ENCODE data around the gene ACOT7.

GRCh38 chr1:6409053-6409452, 15.5 kb upstream of the ACOT7 start:
- TF ChIP-seq CTCF (IDR thresholded peaks at IDR 0.05): no peak
- TF ChIP-seq POLR2A (IDR thresholded peaks at IDR 0.05): no peak
